GM19023 (cell line): Measurements from ENCODE around the gene C2CD3.
"Not testable (repeated sequence)": the region's sequence is repeated elsewhere in the genome, so short reads cannot be mapped to it uniquely, and the experiment has no call there.

Source experiments
- ATAC-seq: cut with Tn5 transposase; IDR thresholded peaks from one replicate; pipeline ENCODE4 v1.9.1; 2021; ENCODE audit warnings: mild to moderate bottlenecking, moderate library complexity; ENCODE audit not compliant: unreplicated experiment

The C2CD3 gene

DNA sequence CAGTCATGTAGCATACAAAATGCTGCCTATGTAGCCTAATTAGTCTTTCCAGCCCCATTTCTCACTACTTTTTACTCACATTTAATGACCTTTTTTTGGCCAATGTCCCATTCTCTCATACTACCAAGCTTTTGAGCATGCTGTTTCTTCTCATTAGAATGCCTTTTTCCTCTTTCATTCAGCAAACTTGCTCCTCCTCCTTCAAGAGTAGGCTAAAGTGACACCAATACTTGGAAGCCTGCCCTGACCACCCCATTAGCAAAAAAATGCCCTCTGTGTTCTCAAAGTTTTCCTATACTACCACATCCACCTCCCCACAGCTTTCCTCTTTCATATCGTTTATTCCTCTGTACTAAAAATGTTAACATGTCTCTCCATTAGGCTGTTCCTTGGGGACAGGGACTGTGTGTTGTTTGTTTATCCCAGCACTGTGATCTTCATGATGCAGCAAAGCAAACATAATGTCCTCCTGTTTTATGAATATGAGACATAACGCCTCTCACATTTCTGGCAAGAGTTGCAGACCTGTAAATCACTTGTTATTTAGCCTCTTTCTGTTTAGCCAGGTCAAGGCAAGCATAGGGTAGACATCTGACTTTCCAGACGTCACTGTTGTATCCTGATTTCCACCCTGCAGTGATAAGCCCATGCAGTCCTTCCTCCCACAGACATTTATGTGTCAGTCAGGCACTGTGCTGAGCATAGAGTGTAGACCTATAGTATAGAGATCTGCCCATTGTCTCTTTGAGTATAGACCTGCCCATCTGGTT is 99.9 kb downstream of the C2CD3 start:
- ATAC-seq: no peak

DNA sequence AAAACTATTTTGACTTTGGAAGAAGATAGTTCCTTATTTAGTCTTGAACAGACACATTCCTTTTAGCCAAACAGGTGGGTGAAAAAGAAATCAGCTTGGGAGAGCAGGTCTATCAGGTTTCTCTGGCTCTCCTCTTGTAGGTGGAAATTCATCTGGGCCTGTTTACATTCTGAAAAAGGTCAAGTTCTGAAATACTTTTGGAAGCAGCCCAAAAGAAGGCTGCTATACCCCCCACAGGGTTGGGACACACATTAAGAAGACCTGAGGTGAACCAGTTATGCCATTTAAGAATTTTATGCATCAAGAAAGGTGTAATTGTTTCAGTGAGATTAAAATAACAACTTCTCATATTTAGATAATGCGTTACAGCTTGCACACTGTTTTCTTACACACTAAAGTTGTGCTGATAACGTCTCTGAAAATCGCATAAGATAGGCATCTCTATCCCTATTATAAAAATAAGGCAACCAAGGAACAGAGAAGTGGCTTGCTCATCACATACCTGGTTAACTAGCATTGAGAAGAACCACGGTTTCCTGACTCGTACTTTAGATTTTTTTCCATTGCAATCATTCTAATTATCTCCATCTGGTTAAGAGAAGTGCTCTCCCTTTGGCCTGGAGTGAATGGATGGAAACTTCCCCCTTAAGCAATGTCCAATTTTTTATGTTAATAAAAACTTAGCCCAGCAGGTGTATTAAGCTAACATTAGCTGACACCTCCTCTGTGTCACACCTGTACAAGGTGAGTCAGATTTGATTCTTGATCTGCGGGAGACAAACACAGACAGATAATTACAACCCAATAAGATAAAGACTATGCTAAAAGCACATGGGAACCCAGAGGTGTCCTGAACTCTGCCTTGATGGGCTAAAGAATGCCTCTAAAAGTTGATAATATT is 101.4 kb downstream of the C2CD3 start:
- ATAC-seq: no peak

DNA sequence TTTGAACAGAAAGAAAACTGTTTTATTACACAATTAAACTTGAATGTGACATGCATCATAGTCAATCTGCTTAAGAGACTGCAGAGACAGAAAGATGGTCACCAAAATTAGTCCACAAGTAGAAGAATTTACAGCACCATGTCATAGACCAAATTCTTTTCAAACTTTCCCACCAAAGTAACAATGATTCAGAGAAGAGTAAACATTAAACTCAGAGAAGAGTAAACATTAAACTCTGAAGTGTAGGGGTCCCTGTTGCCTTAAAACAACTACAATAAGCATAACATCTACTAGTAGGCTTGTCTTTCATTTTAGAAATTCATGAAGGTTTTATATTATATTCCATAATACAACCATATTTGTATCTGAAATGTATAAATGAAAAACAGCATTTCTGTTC is 104.1 kb downstream of the C2CD3 start:
- ATAC-seq: not testable (repeated sequence)

DNA sequence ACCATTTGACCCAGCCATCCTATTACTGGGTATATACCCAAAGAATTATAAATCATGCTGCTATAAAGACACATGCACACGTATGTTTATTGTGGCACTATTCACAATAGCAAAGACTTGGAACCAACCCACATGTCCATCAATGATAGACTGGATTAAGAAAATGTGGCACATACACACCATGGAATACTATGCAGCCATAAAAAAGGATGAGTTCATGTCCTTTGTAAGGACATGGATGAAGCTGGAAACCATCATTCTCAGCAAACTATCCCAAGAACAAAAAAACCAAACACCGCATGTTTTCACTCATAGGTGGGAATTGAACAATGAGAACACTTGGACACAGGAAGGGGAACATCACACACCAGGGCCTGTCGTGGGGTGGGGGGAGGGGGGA is 105.3 kb downstream of the C2CD3 start:
- not testable (repeated sequence) for ATAC-seq

DNA sequence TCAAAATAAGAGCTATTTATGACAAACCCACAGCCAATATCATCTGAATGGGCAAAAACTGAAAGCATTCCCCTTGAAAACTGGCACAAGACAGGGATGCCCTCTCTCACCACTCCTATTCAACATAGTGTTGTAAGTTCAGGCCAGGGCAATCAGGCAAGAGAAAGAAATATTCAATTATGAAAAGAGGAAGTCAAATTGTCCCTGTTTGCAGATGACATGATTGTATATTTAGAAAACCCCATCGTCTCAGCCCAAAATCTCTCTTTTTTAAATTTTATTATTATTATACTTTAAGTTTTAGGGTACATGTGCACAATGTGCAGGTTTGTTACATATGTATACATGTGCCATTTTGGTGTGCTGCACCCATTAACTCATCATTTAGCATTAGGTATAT is 107.2 kb downstream of the C2CD3 start:
- not testable (repeated sequence) for ATAC-seq

DNA sequence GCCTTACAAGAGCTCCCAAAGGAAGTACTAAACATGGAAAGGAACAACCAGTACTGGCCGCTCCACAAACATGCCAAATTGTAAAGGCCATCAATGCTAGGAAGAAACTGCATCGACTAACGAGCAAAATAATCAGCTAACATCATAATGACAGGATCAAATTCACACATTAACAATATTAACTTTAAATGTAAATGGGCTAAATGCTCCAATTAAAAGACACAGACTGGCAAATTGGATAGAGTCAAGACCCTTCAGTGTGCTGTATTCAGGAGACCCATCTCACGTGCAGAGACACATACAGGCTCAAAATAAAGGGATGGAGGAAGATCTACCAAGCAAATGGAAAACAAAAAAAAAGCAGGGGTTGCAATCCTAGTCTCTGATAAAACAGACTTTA is 109.2 kb downstream of the C2CD3 start:
- ATAC-seq: not testable (repeated sequence)

DNA sequence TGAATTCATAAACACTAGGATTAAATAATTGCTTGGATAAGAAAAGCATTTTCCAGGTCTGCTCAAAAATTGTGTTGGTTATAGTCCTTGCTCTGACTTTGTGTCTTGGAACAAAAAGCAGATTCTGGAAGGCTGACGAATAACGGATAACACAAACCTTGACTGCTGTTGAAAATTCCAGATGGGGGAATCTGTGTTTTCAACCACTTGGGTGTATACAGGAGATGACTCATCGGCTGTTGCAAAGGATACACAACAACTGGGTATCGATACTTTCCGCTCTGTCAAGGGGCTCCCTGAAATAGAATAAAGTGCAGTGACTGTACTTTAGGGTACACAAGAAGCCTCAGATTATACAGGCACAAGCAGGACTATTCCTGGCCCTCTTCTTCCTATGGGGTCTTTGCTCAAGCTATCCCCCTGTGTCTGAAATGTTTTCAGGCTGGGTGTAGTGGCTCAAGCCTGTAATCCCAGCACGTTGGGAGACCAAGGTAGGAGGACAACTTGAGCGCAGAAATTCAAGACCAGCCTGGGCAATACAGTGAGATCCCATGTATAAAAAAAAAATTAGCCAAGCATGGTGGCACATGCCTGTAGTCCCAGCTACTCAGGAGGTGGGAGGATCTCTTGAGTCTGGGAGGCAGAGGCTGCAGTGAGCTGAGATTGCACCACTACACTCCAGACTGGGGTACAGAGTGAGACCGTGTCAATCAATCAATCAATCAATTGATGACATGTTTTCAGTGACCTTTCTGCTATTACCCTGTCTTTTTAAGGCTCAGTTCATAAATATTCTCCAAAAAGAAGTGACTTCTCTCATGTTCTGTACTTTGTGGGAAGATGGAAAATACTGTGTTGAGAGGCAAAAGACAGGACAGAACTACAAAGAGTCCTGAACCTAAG is 113.3 kb downstream of the C2CD3 start:
- ATAC-seq: no peak

DNA sequence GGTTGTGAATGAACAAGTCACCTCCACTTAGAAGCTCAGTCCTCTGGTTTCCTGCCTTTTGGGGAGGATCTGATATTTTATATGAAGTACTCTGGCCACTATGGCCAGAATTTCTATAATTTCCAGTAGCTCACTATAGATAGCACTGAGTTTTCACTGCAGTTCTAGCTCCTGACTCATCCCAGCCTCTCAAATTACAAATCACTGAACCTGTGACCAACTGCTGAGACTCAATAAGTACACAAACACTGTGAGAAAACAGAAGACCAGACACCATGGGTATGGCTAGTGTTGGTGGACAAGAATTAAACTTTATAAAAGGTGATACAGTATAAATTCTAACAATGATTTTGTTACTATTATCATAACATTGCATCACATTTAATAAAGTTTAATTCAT is 114.9 kb downstream of the C2CD3 start:
- ATAC-seq: no peak

DNA sequence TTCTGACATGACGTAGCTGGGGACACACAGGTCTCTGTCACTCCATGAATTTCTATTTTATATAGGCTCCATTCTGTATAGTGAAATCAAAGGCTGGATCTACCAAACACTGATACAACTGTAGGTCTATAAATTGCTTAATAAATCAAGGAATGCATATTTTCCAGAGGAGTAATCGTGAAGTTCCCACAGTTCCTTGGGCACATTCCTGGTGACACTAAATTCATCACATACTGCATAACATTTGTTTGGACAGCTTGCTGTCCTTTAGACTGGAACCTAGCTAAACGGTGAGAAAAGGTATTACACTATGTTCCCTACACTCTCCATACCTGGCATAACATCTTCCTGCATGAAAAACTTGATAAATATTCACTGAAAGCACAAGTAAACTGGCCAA is 120.3 kb downstream of the C2CD3 start:
- ATAC-seq: no peak

DNA sequence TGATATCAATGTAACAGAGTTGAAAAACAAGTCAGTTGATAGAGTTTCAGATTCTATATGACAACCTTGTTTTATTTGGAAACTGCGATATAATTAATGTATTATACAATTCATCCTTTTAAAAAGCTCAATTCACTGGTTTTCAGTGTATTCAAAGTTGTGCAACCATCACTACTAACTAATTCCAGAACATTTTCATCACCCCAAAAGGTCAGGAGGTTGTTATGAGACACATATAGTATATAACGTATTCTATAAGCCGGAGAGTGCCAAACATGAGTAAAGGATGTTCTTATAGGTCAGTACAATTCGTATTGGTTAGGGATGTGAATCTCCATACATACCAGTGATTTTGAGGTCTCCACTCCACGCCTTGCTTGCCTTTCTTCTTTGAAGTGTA is 121.8 kb downstream of the C2CD3 start:
- ATAC-seq: no peak

DNA sequence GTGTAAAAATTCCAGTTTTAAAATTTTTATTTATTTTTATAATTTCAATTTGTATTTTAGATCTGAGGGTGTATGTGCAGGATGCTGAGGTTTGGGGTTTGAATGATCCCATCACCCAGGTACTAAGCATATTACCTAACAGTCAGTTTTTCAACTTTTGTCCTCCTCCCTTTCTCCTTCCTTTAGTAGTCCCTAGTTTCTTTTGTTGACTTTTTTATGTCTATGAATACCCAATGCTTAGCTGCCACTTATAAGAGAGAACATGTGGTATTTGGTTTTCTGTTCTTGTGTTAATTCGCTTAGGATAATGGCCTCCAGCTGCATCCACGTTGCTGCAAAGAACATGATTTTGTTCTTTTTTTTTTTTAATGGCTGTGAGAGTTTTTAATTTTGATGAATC is 126.3 kb downstream of the C2CD3 start:
- ATAC-seq: no peak

DNA sequence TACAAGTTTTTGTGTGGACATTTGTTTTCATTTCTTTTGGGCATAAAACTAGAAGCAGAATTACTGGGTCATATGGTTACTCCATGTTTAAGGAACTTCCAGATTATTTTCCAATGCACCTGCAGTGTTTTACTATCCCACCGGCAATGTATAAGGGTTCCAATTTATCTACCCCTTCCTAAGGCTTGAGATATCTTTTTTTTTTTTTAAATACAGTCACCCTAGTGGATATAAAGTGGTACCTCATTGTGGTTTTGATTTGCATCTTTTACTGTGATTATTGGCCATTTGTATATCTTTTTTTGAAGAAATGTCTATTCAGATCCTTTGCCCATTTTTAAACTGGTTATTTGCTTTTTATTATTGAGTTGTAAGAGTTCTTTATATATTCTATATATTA is 127.4 kb downstream of the C2CD3 start:
- ATAC-seq: no peak

DNA sequence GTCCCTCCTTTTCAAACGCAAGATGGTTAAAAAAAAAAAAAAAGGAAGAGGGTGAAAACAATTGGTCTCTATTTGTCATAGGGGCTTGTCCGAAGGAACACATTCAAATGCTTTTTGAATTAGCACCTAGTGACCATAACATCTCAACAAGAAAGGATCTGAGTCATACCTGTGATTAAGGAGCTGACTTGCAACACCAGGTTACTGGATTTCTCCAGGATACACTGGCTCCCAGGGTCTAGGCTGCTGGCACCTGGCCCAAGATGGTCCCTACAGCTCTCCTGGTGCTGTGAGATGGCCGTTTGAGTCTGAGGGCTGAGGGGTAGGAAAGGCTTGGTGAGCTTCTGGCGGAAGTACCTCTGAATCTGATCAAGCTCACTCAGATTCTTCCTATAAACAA is 133.5 kb downstream of the C2CD3 start:
- ATAC-seq: no peak

DNA sequence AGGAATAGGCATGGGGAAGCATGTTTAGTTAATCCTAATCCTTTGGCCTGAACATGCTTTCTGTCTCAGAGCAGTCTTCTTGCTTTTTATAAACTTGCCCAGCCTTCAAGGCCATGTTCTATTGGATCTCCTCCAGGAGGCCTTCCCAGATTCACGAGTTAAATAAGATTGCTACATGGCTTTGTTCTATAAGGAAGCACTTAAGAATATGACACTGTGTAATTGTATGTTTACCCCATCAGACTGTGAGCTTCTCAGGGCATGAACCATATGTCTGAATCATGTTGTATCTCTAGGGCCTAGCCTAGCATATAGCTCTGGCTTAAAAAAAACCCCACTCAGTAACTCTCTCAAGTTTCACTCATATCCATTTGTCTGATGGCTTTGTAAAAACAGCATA is 135.5 kb downstream of the C2CD3 start:
- no peak for ATAC-seq

DNA sequence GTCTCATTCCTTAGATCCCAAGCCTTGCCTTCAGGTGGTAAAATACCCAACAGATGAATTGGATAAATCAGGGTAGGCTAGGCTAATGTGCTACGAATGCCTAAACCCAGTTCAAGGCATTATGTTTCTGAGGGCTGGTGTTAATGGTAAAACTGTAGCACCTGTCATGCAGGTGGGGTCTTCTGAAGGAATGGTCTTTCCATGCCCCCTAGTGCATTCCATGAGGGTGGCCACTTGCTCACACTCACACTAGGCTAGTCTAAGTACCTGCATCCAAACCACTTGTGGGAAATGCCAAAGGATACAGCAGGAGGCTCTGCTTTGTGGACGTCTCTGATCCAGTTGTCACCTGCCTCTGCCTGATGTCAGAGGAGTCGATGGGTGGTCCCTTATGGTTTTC is 137.8 kb downstream of the C2CD3 start:
- ATAC-seq: no peak

DNA sequence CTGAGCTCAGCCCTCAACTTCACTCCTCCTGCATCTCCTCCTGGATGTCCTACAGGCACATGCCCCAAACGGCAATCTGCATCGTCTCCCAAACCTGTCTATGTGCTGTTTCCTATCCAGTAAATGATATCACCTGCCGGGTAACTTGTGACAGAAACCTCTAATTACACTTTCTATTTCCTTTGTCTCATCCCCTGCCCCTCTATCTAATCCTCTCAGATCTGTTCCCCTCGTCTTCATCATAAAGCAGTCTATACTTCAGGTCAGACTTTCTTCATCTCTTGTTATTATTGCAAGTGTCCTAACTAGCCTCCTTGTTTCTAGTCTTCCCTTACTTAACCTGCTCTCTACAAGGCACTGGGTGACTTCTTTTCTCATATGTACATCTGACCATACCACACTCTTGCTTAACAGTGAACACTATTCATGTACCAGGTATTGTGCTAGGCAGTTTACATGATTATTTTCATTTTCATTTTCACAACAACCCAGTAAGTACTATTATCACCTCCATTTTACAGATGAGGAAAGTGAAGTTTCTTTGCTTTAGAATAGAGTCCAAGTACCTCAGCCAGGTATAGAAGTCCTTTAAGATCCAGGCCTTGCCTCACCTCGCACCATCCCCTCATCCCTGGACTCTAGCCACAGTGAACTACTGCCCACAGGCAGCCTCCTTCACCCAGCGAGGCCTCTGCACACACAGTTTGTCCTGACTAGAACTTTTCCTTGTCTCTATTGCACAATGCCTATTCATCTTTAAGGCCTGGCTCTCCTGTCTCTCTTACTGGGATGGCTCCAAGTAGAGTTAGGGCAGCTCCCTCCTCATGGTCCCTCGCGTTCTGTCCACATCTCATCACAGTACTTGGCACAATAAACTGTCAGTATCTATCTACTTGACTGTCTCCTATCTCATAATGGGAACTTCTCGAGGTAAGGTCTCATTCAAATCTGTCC is 139.8 kb downstream of the C2CD3 start:
- ATAC-seq: no peak

DNA sequence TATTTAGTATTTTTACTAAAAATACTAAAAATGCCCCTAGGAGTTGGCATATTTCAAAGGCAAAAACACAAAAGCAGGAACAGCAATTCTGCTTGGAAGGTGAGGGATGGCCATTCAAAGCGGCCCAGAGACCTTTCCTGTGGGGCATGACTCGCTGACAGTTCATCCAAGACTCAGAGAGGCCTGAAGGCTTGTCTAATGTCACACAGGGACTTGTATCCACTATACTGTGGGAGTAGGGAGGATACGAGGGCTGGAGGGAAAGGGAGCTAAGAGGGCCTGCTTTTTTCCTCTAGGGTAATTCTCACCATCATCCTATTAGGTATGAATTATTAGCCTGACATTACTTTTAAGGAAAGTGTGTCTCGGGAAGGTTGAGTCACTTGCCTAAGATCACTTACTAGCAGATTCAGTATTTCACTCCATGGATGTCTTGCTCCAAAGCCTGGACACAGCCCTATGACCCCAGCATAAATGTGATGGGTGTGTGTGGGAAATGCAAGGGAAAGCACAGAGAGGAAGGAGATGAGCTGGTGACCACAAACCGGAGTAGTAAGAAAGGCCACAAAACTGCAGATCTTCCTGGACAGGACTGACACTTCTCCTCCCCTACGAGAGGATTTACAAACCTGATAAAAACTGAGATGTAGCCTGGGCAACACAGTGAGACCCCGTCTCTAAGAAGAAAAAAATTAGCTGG is 145.2 kb downstream of the C2CD3 start:
- no peak for ATAC-seq

DNA sequence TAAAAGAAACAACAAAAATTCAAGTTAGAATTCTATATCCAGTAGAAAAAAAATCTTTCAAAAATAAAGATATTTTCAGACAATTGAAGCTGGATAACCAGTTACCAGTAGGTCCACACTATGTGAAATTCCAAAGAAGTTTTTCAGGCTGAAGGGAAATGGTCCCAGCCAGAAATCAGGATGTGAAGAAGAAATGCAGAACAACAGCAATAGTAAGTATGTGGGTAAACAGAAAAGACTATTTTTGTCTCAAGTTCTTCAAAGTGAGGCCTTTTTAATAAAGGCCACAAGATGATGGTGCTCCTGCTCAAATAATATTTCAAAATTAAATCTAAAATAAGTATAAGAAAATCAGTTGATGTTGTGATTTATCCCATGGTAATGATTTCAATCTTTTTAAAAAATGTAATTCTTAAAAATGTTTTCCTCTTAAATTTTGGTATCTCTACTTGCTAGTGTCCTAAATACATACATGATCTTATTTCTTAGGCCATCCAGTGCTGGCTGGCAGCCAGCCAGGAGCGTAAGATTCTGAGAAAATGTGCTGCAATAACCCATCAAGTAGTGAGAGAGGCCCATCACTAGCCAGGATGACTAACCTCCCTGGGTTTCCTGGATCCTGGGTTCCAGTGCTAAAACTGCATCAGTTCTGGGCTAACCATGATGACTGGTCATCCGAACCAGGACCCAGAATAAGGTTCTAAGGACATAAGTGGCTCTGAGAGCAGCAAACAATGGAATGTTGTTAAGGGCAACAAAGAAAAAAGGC is 146.4 kb downstream of the C2CD3 start:
- ATAC-seq: no peak

DNA sequence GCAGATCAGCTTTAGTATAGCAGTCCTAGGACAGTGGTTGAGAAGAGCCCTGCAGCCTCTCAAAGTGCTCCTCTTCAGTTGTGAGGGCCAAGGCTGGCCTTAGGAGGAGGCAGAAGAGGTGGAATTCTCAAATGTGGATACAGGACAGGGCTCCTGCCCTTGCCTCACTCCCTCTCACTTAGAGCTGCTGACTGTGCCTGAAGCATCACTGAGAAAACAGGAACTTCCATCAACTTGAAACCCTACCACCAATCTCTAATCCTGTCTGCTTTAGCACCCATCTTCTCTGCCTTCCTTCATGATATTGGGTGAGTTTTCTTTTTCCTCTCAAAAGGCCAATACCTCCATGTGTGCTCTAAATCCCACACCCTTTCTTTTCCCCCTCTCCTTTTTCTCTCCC is 147.5 kb downstream of the C2CD3 start:
- no peak for ATAC-seq
